Posterior vena cava (tissue), 2 donors: Measurements from ENCODE around the gene STRN4. TPM values are rescaled to one million over a fixed set of nuclear protein-coding genes. Genes with fewer than 3 reads are reported as not detected.
A peak's percentile ranks its signal among the peaks of the same experiment; 100 is the strongest.

ENCODE experiments used
- DNase-seq: peaks from one replicate; pipeline ENCODE4 v3.0.0-alpha.2; 2020; ENCODE audit warnings: low spot score
- intact Hi-C, 2 donors: fragments of 100-400 bp; cut with DNase I; formaldehyde crosslinking; loops; one replicate each; pipeline versions ENCODE4 v1.14.1 to v1.14.2; 2022 to 2023
- total RNA-seq, 2 donors: library from RNA; stranded (reverse); fragmentation: NEBNext Ultra II Directional; extraction: Animal tissue kit (Norgen Biotek cat#: 25700); gene quantifications; one replicate each; pipeline ENCODE4 v1.2.1, GENCODE V29; 2021
- donor health status: DM: yes; HTN: yes; CAD: no.
- donor health status: DM: yes; HTN: yes; CAD: no.

The STRN4 gene
- total RNA-seq, 2 donors from 2014 or later = 58.6 to 71.8 TPM

- no peak for DNase-seq
- intact Hi-C loops = loop anchor here in 1 of 2 donors (5.0 kb wide), 1 partner anchor 134 kb away; no protein-coding TSS in a partner anchor
Observed at GRCh38 chr19:46698395-46699321, 47.6 kb downstream of the STRN4 start.

- DNase-seq = peak; percentile 96
- intact Hi-C loops = loop anchor here in 1 of 2 donors (5.0 kb wide), 1 partner anchor 135 kb away; no protein-coding TSS in a partner anchor
Observed at GRCh38 chr19:46697204-46697960, 48.9 kb downstream of the STRN4 start.

- intact Hi-C loops = loop anchor here in 1 of 2 donors (5.0 kb wide), 1 partner anchor 135 kb away; no protein-coding TSS in a partner anchor
- DNase-seq = no peak
Observed at GRCh38 chr19:46696866-46697203, 49.4 kb downstream of the STRN4 start.

- no peak for DNase-seq
- intact Hi-C loops = loop anchor here in 1 of 2 donors (5.0 kb wide), 1 partner anchor 136 kb away; no protein-coding TSS in a partner anchor
Observed at GRCh38 chr19:46696052-46696451, 50.2 kb downstream of the STRN4 start.

GRCh38 chr19:46693760-46694159 is 52.5 kb downstream of the STRN4 start:
- DNase-seq = no peak
- intact Hi-C loops = no loop called here

- DNase-seq = no peak
- intact Hi-C loops = no loop called here
Observed at GRCh38 chr19:46692918-46693722, 53.1 kb downstream of the STRN4 start.

- no peak for DNase-seq
- intact Hi-C loops = no loop called here
Observed at GRCh38 chr19:46691948-46692347, 54.3 kb downstream of the STRN4 start.

GRCh38 chr19:46691104-46691503 is 55.1 kb downstream of the STRN4 start:
- DNase-seq = no peak
- intact Hi-C loops = no loop called here

- DNase-seq = no peak
Observed at GRCh38 chr19:46689358-46689757, 56.9 kb downstream of the STRN4 start.

GRCh38 chr19:46687438-46688145 is 58.7 kb downstream of the STRN4 start:
- DNase-seq = no peak
- intact Hi-C loops = no loop called here

More at GRCh38 chr19:46689358-46689757, 56.9 kb downstream of the STRN4 start:
- intact Hi-C loops = no loop called here

GRCh38 chr19:46685189-46685588 is 61.1 kb downstream of the STRN4 start:
- intact Hi-C loops = no loop called here
- DNase-seq = no peak

- DNase-seq = no peak
Observed at GRCh38 chr19:46678110-46678732, 68.0 kb downstream of the STRN4 start.

GRCh38 chr19:46674416-46675178 is 71.7 kb downstream of the STRN4 start:
- DNase-seq = no peak
- intact Hi-C loops = no loop called here

More at GRCh38 chr19:46678110-46678732, 68.0 kb downstream of the STRN4 start:
- intact Hi-C loops = no loop called here

- intact Hi-C loops = no loop called here
- DNase-seq = no peak
Observed at GRCh38 chr19:46670813-46671212, 75.4 kb downstream of the STRN4 start.
